ENCODE measurements around the gene STRADA.

- TF ChIP-seq POLR2AphosphoS5 (IDR thresholded peaks at IDR 0.05; ENCODE audit: low read depth, low read length) (no peak), REST (IDR thresholded peaks at IDR 0.05; ENCODE audit: insufficient read depth in 1 of 2, low read depth in 2 of 2, low read length in 2 of 2) (no peak)
Measured at GRCh38 chr17:63702721-63703015, 38.9 kb downstream of the STRADA start.

Measured in PFSK-1 (cell line).